K562 (cell line): Measurements from ENCODE around the gene USP1. TPM values are rescaled to one million over a fixed set of nuclear protein-coding genes. Genes with fewer than 3 reads are reported as not detected.
A peak's percentile ranks its signal among the peaks of the same experiment; 100 is the strongest.

Experiments used
- ARID1B ChIP-seq: fragments of 450-650 bp; IDR thresholded peaks from 2 replicates; pipeline ENCODE4 v1.6.1; 2016; ENCODE audit warnings: antibody characterized with exemption, mild to moderate bottlenecking, inconsistent platforms
- CBFA2T2 ChIP-seq: fragments of 450-650 bp; conservative IDR thresholded peaks from 2 replicates; pipeline ENCODE4 v1.6.1; 2017; ENCODE audit warnings: mild to moderate bottlenecking
- CBFA2T3 ChIP-seq: fragments of 450-650 bp; IDR thresholded peaks from 2 replicates; pipeline ENCODE4 v1.6.1; 2017
- DIDO1 ChIP-seq: fragments of 450-650 bp; IDR thresholded peaks from 2 replicates; pipeline ENCODE4 v1.6.1; 2016; ENCODE audit warnings: low read depth, missing biosample characterization, missing genetic modification characterization
- DPF2 ChIP-seq: fragments of 450-650 bp; IDR thresholded peaks from 2 replicates; pipeline ENCODE4 v1.6.1; 2016
- FOXO4 ChIP-seq: fragments of 450-650 bp; formaldehyde crosslinking; IDR thresholded peaks from 2 replicates; pipeline ENCODE4 v1.4.0; 2020; ENCODE audit warnings: mild to moderate bottlenecking, moderate library complexity
- JUNB ChIP-seq: fragments of 450-650 bp; formaldehyde crosslinking; conservative IDR thresholded peaks from 2 replicates; pipeline ENCODE4 v1.4.0; 2020; ENCODE audit warnings: mild to moderate bottlenecking
- JUND ChIP-seq, 2 experiments: IDR thresholded peaks; 2 replicates in 1 of 2; 3 replicates in 1 of 2; pipeline ENCODE4 v1.6.1; 2011; ENCODE audit warnings: borderline replicate concordance in 2 of 2, low read depth in 2 of 2, low read length in 2 of 2, improper control_type of control experiment in 1 of 2, missing biosample characterization in 1 of 2, missing genetic modification characterization in 1 of 2, missing genetic modification reagents in 1 of 2
- KDM1A ChIP-seq, 2 experiments: fragments of 450-650 bp; IDR thresholded peaks; 2 replicates each; pipeline ENCODE4 v1.6.1; 2016; ENCODE audit warnings: mild to moderate bottlenecking in 2 of 2
- L3MBTL2 ChIP-seq: fragments of 450-650 bp; IDR thresholded peaks from 2 replicates; pipeline ENCODE4 v1.6.1; 2016; ENCODE audit warnings: mild to moderate bottlenecking, moderate library complexity
- NCOR1 ChIP-seq: fragments of 450-650 bp; IDR thresholded peaks from 2 replicates; pipeline ENCODE4 v1.6.1; 2016; ENCODE audit warnings: mild to moderate bottlenecking, moderate library complexity
- NFE2 ChIP-seq: IDR thresholded peaks from 2 replicates; pipeline ENCODE4 v1.6.1; 2014; ENCODE audit warnings: antibody characterized with exemption, low read depth
- SFPQ ChIP-seq: fragments of 200-400 bp; formaldehyde crosslinking; IDR thresholded peaks from 2 replicates; pipeline ENCODE4 v1.6.1; 2017; ENCODE audit warnings: mild to moderate bottlenecking, low read depth, low read length, moderate library complexity
- SOX6 ChIP-seq: fragments of 450-650 bp; IDR thresholded peaks from 2 replicates; pipeline ENCODE4 v1.6.1; 2014; ENCODE audit warnings: mild to moderate bottlenecking
- TAL1 ChIP-seq: fragments of 450-650 bp; IDR thresholded peaks from 2 replicates; pipeline ENCODE4 v1.6.1; 2016; ENCODE audit warnings: mild to moderate bottlenecking
- TEAD4 ChIP-seq, 2 experiments: sonication (generic) in 1 of 2; formaldehyde crosslinking in 1 of 2; IDR thresholded peaks; 2 replicates each; pipeline versions ENCODE4 v1.6.1 to v1.8.0; 2012 to 2022; ENCODE audit warnings: borderline replicate concordance in 1 of 2, inconsistent platforms in 1 of 2, low read length in 1 of 2, mild to moderate bottlenecking in 1 of 2, missing genetic modification reagents in 1 of 2
- polyA plus RNA-seq, 8 experiments: library from polyadenylated mRNA; depleted of rRNA in 4 of 8; stranded (reverse) in 5 of 8; unstranded in 3 of 8; fragments of >200 nt; fragmentation: Nextera tagmentation in 2 of 8; fragmentation: Illumina TruSeq in 1 of 8; extraction: Ambion mirVana in 2 of 8; extraction: Trizol in 1 of 8; gene quantifications; 2 replicates each; pipeline versions ENCODE4 v1.2.1 to v1.2.3, GENCODE V29; 2011 to 2014; ENCODE audit warnings: inconsistent platforms in 1 of 8, missing spikeins in 1 of 8
- total RNA-seq, 7 experiments: library from RNA; depleted of rRNA in 6 of 7; stranded (reverse); fragments of >200 nt in 6 of 7; fragmentation: Illumina TruSeq in 2 of 7; extraction: Trizol in 2 of 7; gene quantifications; 2 replicates each; pipeline versions ENCODE4 v1.2.1 to v1.2.3, GENCODE V29; 2011 to 2021; ENCODE audit warnings: low replicate concordance in 1 of 7

Gene USP1
- total and polyA plus RNA-seq, 9 of the 15 experiments (the other 6 are each of a cell fraction or from before 2014, with no cell fraction given) = 27.3 to 87.9 (median 51.7) TPM

- no peak for TF ChIP-seq FOXO4 (CRISPR knock-in tag)
- peak; percentile 30; the same call in 1 of the 2 replicates for TF ChIP-seq CBFA2T2
- TF ChIP-seq NCOR1 = peak; percentile 25; the same call in 1 of the 2 replicates
- TF ChIP-seq DPF2 = 0 out of 2 replicates have a peak, but pooled peaks have one; percentile 39
- TF ChIP-seq JUND (IDR thresholded peaks at IDR 0.05; ENCODE audit: borderline replicate concordance, low read depth, low read length) = peak; percentile 60; the same call in 1 of the 2 replicates
- TF ChIP-seq JUND (tag; IDR thresholded peaks at IDR 0.05; ENCODE audit: borderline replicate concordance, low read depth, low read length) = 0 out of 3 replicates have a peak, but pooled peaks have one; percentile 26
- no peak for TF ChIP-seq SFPQ
- TF ChIP-seq TAL1 = peak; percentile 36; the same call in 1 of the 2 replicates
- TF ChIP-seq KDM1A (IDR thresholded peaks at IDR 0.05) = peak in 1 of 2 experiments; percentile 26; a peak in 1 of 4 replicates
- 0 out of 2 replicates have a peak, but pooled peaks have one; percentile 49 for TF ChIP-seq L3MBTL2
- TF ChIP-seq CBFA2T3 = peak; percentile 72
- peak; percentile 38; the same call in 1 of the 2 replicates for TF ChIP-seq NFE2
- no peak for TF ChIP-seq JUNB
- TF ChIP-seq ARID1B = peak; percentile 21; the same call in 1 of the 2 replicates
- no peak for TF ChIP-seq DIDO1 (tag)
- TF ChIP-seq TEAD4 (IDR thresholded peaks at IDR 0.05; ENCODE audit: low read length) = peak; percentile 50; the same call in 1 of the 2 replicates
- no peak for TF ChIP-seq TEAD4 (CRISPR knock-in tag; IDR thresholded peaks at IDR 0.05; ENCODE audit: borderline replicate concordance)
- TF ChIP-seq SOX6 = 0 out of 2 replicates have a peak, but pooled peaks have one; percentile 21
Measured at GRCh38 chr1:62424411-62424810, 12.4 kb upstream of the USP1 start (continued).
